Measurements from ENCODE around the gene NEK7.
"Not testable (repeated sequence)": the region's sequence is repeated elsewhere in the genome, so short reads cannot be mapped to it uniquely, and the experiment has no call there.

Gene NEK7

DNA sequence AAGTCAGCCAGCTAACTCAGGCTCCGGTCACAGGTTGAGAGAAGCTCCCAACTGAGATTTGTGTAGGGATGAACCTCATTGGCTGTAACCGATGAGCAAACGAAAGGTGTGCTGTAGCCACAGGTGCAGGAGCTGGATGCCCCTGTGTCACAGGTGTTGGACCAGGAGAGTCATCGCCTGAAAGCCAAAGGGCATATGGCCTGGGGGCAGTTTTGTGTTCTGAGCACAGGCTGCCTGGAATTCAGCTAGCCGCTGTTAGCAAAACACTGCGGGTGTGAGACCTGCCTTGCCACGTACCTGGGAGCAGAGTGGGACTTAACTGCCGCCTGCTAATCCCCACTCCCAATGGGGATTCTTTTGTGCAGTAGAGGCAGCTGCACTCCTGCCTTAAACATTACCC, 55.3 kb downstream of the NEK7 start:
- no peak for DNase-seq

- DNase-seq: no peak
Observed at GRCh38 chr1:198212675-198213074, 55.9 kb downstream of the NEK7 start.

GRCh38 chr1:198214924-198215323, 58.1 kb downstream of the NEK7 start:
- no peak for DNase-seq

- DNase-seq: no peak
Observed at GRCh38 chr1:198220428-198220827, 63.6 kb downstream of the NEK7 start.

DNA sequence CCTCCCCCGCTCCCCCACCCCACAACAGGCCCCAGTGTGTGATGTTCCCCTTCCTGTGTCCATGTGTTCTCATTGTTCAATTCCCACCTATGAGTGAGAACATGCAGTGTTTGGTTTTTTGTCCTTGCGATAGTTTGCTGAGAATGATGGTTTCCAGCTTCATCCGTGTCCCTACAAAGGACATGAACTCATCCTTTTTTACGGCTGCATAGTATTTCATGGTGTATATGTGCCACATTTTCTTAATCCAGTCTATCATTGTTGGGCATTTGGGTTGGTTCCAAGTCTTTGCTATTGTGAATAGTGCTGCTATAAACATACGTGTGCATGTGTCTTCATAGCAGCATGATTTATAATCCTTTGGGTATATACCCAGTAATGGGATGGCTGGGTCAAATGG, 70.2 kb downstream of the NEK7 start:
- DNase-seq: not testable (repeated sequence)

GRCh38 chr1:198227454-198227853, 70.7 kb downstream of the NEK7 start:
- DNase-seq: not testable (repeated sequence)

GRCh38 chr1:198228925-198229324, 72.1 kb downstream of the NEK7 start:
- DNase-seq: no peak

- DNase-seq: no peak
Observed at GRCh38 chr1:198231779-198232178, 75.0 kb downstream of the NEK7 start.

DNA sequence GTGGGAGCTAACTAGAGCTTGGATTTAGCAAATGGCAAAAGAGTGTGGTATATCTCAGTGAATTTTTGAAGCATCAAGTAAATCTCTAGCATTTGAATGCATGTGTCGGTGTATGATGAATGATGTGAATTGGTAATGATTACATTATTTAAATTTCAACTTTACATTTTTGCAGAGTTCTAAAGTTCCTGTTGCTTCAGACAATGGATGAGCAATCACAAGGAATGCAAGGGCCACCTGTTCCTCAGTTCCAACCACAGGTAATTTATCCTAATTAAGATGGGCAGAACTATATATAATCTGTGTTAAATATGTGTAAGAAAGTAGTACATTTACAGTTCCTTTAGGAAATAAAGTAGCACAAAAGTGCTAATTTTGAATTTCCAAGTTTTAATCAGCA, 75.6 kb downstream of the NEK7 start:
- DNase-seq: no peak

DNA sequence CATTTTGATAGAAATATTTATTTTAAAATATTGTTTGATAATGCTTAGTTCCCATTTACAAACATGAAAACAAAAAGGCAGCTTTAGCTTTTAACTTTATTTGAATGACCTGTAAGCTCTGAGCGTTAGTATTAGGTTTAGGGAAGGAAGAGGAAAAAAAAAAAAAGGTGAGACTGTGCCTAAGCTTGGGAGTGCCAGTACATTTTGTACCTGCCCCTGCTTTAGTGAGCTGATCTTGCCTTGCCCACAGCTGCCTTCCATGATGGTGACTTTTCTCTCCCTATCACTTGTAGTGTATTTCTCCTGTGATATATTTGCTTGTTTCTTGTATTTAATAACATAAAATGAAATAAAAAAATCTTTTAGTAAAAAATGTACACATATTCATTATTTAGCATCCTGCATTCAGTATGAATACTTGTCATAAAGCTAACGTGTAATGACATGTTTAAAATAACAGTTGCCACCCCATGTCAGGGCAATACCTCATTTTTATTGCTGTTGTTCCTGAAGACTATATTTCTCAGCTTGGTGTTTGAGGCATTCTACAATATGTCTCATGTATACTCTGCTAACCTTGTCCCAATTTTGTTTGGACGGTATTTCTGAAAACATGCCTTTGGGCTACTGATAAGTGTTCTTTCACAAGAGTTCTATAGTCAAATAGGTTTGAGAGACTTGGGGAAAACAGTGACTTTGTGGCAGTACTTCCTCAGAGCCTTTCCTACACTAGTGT, 76.3 kb downstream of the NEK7 start:
- DNase-seq: no peak

DNA sequence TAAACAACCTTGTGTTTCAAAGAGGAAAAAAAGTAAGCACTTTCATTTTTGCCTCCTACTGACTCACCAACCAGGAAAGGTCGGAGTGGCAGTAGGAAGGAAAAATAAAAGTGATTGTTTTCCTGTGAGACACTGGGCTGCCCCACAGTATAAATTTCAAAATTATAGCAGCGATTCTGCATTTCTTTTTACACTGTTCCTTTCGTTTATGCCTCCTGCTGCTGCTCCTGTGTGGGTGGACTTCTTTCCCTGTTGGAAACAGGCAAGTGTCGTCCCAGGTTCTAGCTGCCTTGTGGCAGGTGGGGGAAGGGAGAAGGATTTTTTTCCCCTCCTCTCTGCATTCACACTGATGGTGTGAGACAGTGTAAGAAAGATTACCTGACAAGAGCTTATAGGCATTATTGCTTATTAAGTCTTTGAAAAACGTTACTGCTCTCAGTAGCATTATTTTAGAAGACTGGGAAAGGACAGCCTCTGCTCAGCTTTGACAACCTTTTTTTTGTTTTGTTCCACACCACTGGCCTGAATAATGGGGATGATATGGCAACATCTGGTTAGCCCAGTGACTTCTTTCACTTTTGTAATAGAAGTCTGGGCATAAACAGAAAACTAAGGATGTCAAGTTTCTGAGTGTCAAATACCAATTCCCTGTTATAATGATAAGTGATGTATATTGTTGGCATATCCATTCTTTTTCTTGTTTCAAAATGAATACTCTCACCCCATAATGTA, 77.9 kb downstream of the NEK7 start:
- no peak for DNase-seq

- DNase-seq: no peak
Observed at GRCh38 chr1:198238121-198238520, 81.3 kb downstream of the NEK7 start.

- no peak for DNase-seq
Observed at GRCh38 chr1:198241553-198241952, 84.8 kb downstream of the NEK7 start.

DNA sequence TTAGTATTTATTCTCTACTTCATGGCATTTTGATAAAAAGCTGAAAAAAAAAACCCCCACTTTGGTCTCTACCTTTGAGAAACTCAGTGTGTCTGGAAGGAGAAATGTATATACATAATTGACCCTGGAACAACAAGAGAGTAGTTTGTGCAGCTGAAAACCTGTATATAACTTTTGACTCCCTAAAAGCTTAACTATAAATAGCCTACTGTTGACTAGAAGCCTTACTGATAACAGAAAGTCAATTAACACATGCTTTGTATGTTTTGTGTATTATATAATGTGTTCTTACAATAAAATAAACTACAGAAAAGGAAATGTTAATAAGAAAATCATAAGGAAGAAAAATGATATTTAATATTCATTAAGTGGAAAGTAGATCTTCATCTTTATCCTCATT, 88.0 kb downstream of the NEK7 start:
- DNase-seq: no peak

GRCh38 chr1:198245379-198245778, 88.6 kb downstream of the NEK7 start:
- no peak for DNase-seq

DNA sequence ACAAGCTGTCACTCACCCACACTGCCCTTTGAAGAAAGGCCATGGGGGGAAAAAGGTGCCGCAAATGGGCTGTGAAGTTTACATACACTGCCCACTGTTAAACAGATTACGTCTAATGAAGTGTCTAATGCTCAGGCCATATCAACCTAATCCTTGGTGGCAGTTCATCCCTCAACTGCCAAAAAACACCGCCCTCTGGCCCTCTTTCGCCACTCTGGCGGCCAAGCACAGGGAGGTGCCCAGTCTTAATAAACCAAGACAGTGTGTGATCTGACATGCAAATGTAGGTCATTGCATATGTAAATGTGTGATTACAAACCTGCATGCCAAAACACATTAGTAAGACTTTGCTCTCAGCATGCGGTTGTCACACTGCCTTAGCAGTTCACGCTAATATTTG, 89.5 kb downstream of the NEK7 start:
- no peak for DNase-seq

DNA sequence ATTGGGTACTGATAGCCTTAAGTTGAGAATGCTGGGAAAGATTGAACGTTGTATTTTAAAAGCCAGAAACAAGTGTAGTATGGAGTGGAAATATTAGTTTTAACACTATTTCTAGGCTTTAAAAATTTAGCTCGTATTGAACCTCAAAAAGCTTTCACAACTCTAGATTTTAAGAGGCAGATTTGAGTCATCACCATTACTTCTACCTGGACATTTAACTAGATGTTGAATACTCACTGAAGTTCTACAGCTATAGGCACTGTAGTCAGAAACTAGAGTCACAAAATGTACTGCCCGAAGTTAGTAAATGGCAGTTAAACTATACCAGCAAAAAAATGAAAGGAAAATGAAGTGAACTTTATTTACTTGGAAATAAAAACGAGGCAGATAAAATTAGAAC, 96.5 kb downstream of the NEK7 start:
- no peak for DNase-seq

DNA sequence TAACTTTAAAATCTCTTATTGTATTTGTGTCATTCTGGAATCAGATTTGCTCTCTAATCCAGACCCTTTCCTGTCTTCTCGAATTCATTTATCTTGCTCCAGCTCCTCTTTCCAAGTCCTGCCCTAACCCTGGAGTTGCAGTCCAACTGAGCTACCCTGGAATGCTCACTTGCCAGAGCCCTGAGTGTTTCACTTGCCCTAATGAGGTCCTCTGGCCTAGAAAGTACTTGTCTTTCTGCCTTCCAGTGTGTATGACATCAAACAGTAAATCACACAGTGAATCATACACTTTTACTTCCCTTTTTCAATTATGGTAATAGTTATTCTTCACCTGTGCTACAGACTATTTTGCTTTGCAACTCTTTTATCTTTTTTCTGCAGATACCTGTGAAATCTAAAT, 96.9 kb downstream of the NEK7 start:
- DNase-seq: no peak

DNA sequence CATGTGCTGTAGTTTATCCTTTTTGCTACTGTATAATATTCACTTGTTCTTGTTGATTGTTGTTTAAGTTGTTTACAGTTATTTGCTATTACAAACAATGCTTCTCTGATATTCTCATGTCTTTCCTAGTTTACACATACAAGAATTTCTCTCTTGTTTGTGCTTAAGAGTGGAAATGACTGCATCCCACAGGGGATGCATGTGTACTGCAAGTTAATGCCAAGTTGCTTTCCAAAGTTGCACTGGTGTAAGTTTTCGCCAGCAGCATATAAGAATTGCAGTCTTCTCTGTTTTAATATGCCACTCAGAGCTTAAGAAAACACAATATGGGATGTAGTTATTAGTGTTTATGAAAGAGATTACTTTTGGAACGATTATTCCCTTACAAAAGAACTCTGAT, 97.7 kb downstream of the NEK7 start:
- no peak for DNase-seq

DNA sequence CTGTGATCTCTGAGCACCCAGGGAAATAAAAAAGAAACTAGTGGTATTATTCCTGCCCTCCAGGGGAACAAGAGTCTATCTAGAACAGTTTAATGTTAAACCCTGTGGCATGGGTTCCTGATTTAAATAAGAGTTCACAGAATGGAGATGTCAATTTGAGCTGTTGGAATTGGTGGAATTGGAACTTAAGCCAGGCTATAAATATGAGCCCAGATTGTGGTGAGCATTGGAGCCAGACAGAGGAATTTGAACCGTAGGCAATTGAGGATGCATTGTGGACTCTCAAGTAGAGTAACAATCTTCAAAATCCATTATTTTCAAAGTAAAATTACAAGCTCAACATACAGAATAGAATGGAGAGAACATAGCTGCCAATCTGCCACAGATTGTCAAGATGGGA, 98.2 kb downstream of the NEK7 start:
- DNase-seq: no peak

- DNase-seq: no peak
Observed at GRCh38 chr1:198255784-198256183, 99.0 kb downstream of the NEK7 start.

DNA sequence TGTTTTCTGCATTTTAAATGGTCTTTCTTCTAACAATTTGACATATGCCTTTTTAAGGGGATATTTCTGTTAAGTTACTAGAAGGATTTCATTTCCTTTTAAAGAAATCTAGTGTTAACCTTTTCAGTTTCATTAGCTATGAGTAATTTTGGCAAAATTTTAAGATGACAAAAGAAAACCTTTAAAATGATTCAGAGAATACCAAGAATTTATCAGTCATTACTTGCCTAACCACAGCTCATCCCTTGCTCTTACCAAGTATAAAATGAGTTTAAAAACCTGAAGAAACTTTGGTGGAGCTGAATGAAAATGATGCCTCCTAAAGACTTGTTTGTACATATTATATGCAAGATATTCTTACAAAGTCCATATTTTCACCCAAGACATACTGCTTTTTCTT, 101.7 kb downstream of the NEK7 start:
- DNase-seq: no peak

DNA sequence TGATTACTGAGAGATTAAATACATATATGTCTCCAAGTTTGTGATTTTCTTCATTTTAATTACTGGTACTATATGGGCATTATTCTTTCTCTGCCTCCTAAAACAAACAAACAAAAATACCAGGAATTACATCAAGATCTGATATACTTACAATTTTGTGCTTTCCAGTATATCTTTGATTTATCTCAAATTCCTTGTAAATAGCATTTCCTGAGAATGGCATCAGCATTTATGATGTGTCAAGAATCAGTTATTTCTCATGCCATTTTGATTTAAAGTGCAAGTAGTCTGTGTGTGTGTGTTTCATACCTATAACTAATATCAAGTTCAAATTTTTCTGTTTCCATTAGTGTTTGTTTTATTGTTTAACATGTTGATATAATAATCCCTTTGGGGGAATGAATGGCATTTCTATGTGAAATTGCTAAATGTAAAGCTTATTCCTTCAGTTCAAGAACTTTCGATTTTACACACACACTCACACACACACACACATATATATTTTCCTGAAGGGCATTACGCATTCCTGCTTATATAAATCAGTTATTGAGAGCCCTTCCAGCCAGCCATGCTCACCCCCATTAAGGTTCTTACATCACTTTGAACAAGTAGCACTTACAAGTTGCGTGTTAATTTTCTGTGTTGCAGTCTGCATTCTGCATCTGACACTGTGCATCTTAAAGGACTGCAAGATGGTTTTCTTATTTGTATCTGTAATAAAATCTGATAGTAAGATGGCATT, 102.7 kb downstream of the NEK7 start:
- no peak for DNase-seq

DNA sequence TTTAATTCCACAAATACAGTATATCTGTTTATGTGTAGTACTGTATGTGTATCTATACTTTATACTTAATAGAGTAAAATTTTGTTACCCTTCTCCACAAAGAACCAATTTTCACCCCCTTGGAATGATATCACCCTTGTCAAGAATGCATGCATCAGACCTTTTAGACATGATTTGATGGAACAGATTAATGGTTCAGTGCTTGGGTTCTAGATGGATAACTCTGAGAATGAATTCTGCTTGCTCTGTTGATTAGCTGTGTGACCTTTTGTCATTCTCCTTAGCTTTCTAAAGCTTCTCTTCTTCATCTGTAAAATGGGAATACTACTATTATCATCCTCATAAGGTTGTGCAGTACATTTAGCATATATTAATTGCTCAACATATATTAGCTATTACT, 105.1 kb downstream of the NEK7 start:
- DNase-seq: no peak
